Stimulated activated CD8-positive, alpha-beta memory T cell treated with anti-CD3 and anti-CD28 coated beads, Interleukin-4, amount 100 ng/mL, for 48 hours (primary cell): ENCODE data around the gene CADM1.

ENCODE experiments used
- DNase-seq: peaks from one replicate; pipeline ENCODE4 v3.0.0-alpha.2; 2020

CADM1 gene

DNA sequence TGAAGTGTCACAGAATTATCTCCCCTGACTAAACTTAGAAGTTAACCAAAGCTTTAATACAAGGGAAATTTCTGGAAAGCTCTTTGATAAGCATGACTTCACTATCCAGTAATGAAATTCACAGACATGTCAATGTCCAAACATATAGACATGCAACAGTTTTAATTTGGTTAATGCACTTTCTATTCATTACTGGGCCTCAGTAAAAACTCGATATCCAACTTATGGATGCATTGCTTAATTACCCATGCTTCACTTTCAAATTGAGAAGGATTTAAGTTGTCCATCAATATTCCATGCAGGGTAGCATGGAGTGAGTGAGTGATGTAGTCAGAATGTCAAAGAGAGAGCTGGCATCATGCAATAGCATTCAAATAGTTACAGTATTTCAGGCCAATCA is 197.5 kb downstream of the CADM1 start:
- DNase-seq = no peak

DNA sequence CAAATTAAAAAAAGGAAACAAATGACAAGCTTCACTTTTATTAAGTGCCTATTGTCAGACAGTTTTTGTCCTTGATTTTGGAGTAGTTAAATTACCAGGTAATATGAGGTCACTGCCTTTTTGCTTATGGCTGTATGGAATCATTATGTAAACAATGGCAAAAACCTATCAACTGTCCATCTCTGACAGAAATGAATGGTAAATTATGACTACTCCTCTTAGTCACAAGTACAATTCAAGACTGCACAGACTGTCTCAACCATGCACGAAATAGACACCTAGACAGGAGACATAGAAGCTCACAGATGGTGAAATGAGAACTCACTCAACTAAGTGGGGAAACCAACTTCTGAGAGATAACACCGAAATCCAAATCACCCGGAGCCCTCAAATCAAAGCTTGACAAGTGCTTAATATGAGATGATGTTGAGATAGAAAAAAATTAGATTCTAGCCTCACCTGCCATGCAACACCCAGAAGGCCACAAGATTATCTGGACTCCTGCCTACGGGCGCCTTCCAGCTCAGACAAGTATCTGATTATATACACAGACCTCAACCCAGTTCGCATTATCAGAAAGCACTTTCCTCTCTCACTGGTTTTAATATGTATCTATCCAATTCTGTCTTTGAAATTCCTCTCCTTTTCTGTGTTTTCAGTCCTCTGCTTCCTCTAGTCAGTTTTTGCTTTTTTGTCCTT is 199.3 kb downstream of the CADM1 start:
- DNase-seq = no peak

DNA sequence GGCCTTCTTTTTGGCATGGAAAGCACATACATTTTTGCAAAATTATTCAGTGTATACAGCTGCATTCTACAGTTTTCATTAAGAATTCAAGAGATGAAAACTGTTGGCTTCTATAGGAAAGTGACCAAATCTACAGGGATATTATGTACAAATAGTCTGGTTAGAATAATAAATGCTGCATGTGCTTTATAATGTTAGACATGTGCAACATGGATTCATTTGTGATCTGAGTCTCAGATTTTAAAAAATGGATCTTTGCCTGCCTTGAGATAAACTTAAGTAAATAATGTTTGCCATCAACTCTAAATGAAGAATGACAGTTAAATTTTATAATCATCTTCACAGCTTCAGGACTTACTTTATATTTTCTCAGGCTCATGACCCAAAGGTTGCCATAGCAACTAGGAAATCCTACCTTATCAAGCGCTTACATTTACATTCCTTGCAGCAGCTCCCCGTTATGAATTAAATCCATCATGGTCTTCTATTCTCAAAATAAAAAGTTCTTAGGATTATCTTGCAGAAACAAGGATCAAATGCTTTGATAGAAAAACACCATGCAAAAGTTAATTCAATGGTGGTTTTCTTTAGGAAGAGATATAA is 200.2 kb downstream of the CADM1 start:
- no peak for DNase-seq

DNA sequence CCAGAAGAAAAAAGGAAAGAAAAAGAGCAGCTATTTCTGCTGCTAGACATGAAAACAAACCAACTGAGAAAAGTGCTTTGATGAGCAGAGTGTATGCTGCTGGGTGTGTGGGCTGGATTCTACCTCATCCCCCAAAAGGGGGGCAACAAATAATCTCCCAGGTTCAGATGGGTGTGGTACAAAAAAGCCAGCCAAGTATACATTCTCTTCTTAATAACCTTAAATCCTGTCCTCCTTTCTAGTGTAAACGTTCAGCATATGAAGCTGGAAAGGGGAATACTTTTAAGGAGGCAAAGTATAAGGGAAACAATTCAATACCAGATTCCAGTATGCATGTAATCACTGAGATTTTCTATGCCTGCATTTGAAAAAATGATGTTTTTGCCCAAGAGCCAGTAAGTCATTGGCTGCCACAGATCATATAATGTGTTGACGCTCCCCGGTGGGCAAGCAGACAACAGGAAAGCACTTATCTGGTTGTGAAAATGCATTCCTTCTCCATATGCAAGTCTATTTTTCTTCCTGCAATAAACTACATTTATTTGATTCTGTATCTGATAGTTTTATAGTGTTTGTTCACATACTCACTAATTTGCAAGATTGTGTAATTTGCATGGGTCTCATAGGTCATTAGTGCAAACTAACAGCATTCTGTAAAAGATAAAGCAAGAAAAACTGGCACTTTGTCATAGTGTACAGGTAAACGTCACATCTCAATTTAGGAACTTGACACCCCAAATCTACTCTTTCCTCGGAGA is 201.1 kb downstream of the CADM1 start:
- no peak for DNase-seq

DNA sequence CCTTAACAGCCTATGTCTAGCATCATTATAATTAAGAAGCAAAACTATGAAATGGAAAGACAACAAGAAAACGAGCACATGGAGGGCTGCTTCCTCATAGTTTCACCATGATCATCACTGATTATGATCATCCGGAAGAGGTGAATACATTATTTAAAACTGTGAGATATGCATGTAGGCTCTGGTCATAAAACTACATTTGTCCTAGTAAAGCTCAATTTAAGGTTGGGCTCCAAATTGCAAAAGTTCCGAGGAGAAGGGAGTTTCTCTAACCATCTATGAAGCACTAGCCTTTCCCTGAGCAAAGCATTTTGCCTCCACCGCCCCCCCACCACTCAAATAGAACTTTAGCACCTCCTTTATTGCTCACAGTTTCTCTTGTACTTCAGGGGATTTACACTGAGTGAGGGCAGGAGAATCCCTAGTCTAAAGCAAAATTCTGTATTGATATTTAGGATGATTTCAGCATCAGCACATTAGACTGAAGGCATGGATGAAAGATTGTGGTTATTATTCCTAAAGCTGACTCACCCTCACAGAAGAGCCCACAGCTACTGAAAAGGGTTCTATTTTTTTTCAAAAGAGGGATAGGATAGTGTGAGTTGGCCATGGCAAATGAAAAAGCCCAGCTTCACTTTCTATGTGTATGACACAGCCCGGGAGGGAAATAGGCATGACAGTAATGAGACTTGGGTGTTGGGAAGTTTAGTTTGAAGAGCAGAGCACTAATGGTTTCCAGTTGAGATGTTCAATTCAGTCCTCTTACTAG is 203.4 kb downstream of the CADM1 start:
- no peak for DNase-seq

DNA sequence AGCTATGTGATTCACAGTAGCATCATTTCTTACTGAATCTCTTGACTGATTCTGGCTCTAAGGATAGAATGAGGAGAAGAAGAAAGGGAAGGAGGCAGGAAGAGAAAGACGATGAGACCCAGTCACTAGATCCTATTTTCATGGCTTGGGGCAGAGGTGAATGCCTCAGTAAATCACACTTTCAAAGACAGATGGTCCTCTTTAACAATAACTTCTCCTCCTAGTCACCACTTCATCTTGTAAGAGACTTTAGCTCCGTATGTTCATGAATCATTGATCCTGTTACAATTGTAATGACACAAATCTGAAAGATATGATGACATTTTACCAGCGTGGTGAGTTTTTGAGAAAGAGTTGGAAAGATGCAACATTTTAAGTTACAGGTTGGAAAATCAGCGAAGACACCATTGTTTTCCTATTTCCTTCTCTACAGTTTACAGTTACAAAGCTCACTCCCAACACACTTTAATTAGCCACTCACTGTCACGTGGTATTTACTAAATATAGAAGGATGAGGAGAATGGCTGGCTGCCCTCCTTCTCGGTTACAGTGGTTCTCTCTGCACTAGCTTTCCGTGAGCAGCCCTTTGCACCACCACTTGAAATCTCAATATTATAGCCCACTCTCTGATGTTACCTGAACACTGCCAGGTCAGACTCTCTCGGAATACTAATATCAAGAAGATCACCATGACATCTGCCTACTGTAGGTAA is 205.8 kb downstream of the CADM1 start:
- DNase-seq = no peak

DNA sequence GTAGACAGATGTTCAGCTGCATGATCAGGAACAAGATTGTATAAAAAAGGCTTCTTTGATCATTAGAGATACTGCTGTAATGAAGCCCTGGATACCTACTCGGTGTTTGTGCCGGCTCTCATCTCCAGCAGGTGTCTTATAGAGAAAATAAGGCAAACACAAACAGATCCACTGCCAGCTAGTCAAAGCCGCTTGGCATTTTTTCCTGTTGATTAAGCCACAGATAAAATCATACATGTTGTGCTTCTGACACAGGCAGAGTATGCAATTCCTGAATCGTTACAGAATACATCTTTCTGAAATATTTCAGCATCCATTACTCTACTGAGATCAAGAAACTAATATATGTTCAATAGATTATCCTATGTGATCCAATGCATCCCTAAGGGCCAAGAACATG is 206.9 kb downstream of the CADM1 start:
- DNase-seq = no peak

DNA sequence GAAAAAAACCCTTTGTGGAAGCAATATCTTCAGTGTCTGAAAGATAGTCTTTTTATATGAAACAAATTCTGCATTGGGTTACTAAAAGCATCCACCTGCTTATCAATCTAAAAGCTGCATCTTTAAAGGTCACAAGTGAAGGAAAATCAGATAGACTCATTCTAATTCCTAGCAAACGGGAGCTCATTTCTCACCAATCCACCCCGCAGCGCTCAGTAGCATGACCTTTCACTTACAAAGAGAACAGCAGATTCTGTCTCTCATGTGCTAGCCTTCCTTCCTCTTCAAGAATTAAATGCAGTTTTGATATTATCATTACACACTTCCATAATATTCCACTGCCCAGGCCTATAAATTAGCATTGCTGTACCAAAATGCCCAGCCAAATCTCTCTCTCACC is 212.9 kb downstream of the CADM1 start:
- no peak for DNase-seq

DNA sequence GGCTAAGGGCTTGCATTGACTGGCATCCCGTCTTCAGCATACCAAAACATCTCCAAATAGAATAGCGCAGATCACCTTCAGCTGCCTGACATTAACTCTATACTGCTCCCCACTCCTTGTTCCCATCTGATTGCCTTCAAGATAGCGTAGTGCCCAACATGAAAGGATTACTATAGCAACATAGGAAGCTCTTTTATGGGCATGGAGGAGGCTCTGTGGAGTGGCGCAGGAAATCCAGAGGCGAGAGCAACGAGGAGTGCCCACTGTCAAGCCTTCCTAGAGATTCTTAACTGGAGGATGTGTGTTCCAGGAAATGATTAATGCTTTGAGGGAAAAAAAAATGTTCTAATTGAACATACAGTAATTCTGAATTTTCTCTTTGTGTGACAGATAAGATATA is 213.3 kb downstream of the CADM1 start:
- no peak for DNase-seq

DNA sequence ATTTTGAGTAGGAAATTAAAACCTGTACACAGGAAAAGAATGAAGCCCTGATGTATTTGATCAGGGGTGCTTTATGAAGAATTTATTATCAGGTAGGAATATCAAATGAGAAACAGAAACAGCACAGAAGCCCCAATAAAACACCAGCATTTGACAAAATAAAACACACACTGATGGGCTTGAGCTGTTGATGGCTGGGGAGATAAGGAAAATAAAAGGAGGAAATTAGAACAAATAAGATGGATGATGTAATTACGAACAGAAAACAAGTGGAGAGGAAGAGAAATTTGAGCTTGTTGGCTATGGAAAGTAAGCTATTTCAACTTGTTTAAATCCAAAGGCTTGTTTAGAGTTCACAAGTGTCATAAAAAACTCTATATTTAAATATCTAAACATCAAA is 213.7 kb downstream of the CADM1 start:
- DNase-seq = no peak

DNA sequence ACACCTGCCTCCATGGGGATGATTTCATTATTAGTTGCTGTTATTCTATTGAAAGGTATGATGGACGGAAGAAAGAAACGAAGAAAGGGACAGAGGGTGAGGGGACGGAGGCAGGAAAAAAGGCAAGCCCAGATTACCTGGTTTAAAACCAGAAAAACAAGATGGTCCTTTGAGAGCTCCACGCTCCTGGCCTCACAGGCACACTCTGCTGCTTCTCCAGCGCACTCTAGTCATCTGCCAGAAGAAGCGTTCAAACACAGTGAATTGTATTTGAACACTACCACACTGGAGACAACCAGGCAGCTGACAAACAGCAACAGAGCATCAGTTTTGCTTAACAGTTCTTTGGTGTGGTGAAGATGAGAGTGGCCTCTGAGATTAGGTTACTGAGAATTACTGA is 216.9 kb downstream of the CADM1 start:
- DNase-seq = no peak

DNA sequence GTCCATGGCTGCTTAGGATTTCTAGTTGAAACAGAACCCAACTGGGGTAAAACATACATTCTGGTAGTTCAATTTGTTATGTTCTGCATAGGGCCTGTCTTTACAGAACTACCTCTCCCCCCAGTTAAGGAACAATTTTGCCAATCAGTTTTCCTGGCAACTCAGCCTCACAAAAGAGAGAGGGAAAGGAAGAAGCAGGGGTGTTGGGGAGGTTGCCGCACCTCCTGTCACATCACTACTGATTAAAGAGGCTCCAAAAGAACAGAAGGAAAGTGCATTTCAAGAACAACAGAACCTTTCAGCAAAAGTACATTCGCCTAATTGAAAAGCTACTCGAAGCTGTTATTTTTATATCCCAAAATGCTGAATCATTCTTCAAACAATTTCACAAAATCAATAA is 217.6 kb downstream of the CADM1 start:
- DNase-seq = no peak

DNA sequence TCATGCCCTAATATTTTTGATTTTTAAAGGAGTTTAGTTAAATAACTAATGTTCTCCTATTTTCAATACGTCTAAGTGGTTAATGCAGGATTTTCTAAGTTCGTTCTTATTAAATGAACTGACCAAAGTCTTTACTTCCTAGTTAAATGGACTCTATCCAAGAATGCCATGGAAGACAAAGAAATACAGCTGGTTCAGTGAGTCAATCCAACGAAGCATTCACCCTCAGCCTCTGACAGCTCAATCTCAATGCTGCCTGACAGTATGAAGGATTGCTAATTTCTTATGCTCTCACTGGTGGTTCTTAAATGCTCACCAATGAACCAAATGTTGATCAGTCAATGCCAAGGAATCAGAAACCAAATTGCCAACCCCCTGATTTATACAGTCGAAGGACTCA is 219.4 kb downstream of the CADM1 start:
- DNase-seq = no peak

DNA sequence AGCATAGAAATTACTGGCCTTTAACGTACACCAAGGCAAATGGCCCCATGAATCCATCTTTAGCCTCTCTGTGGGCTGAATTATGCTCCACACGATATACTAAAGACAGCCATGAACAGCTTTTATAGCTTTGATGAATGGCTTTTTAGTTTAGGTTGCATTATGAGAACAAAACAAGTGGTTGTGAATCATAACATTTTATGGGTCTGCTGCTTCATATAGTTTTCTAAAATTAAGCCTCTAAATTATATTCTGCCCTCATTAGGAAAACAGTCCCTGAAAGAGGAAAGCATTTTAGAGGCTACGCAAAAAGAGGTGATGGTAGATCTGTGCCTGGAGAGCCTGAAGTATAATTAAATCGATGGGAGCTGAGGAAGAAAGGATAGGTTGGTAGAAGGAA is 221.3 kb downstream of the CADM1 start:
- DNase-seq = no peak

DNA sequence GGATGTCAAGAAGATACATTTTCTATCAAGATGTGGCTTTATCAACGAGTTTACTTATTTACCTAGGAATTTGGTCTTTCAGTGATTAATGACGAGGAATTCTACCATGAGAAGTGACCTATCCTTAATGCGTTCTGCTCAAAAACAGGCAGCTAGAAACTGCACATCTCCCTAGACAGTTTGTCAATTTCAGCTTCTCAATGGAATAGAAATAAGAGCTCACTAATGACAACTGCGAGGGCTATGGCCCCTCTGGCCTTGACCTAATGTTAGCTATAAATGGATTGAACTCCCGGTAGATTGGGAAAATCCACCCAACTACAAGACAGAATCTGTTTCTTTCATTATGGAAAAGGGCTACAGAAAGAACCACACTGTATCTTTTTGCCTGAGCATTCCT is 223.4 kb downstream of the CADM1 start:
- DNase-seq = no peak

DNA sequence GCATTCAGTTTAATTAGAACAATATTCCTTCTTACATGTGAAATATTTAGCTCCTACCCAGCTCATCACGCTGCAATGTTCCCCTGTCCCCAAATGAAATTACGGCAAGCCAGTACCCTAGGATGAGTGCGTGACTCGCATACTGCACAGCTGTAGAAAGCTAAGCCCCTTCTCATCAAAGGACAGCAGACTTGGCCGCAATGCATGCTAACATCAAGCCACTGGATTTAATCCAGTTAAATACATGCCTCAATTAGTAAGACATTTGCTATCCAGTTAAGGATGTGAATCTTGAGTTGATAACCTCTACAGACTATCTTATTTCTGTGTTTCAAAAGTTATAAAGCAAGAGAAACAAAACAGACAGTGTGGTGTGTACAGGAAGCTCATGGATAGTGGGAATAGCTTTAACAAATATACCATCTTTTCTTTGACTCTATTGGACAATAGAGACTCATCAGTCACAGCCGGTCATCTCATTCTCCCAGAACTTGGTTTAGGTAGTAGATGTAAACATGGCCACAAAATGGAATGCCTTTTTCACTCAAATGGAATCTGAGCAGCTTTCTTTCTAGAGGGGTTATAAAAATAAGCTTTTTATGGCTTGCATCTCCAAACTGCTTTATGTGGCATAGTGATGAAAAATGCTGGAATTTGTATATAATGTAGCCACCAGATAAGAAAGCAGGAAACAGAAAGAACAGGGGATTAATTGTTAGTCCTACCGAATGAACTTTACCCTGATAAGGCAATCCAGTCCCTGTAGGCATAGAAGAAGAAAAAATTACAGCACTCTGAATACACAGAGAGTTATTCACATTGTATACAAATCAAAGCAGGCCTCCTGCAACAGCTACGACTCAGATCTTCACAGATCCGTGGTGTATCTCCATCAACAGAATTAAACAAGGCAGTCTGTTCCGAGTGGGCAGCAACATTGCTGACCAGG is 224.1 kb downstream of the CADM1 start:
- no peak for DNase-seq

DNA sequence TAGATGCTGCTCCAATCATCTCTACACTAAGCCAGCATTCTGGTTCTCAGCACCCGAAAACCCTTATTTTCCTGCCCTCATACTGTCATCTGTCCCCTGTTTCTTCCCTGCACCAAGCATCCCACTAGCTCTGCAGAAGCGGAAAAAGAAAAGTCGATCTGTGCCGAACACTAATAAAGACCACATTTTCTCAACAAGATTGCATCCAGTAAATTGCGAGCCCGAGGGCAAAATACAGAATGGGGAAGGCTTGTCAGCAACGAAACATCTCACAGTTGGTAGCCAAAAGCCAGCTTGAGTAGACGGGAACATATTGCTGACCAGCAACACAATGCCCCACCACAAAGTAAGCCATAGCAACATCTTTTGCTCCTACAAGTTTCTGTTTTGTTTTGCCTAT is 227.4 kb downstream of the CADM1 start:
- DNase-seq = no peak

DNA sequence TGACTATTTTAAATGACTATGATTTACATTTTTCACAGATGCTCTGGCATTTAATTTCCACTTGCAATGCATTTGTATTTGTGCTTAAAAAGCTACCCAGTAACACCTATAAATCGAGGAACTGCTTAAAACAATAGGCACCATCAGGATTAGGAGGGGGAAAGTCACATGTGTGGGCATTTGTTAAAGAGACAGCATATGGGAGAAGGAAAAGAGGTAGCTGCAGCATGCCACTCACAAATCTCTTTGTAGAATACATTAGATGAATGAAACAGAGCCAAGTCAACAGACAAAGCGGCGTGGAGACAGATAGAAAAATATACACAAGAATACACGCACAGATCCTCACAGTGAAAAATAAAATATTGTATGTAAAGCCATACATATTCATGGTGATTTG is 228.0 kb downstream of the CADM1 start:
- DNase-seq = no peak

DNA sequence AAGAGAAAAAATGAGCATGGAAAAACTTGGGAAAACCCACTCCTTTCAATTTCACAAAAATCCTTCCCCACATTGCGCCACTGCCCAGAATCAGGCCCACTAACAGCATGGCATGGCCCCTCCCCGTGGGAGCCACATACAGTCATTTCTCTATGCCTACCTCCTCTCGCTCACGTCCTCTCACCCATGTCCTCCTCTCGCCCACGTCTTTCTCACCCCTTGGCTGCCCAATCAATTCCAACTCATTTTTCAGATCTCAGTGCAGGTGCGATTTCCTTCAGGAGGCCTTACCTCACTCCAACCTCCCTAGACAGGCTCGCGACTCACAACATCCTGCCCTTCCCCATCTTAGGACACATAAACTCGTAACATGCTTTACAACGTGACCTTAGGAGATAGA is 229.2 kb downstream of the CADM1 start:
- no peak for DNase-seq

DNA sequence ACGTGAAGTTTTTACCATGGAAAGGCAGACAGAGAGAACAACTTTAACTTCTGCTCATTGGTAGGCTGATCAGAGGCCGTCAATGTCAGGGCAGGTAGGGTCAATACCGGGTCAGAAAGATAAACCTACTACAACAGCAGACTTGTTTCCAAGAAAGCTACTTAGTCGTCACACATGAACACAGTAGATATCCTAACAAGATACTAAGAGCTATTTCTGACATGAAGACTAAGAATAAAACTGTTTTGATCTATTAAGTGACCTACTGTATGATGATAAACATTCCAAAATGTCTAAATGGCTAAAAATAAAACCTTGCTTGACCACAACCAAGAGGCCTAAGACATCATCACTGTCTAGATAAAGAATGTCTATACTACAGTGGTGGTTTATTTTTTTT is 231.3 kb downstream of the CADM1 start:
- no peak for DNase-seq

DNA sequence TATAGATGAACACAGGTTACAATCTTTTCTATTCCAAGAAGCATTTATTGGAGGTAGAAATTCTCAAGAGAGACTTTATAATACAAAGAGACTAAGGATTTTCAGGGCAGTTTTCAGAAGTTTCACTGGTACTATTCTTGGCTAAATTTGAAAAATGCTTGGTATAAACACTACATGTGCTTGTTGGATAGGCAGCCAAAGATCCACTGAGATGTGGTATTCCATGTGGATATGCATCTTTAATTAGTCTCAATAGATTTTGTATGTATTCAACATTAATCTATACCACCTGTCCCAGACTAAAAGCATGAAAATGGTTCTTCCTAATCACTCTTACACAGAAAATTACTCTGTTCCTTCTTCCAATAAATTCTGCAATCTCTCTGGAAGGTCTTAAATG is 232.6 kb downstream of the CADM1 start:
- DNase-seq = no peak
